K562 treated with DMSO at 1 percent for 4 hours (cell line): ENCODE measurements around the gene CENPT. TPM values are rescaled to one million over a fixed set of nuclear protein-coding genes. Genes with fewer than 3 reads are reported as not detected.

Experiments used
- total RNA-seq: library from RNA; unstranded; fragments of 300-600 nt; gene quantifications from 2 replicates; pipeline ENCODE4 v1.2.3, GENCODE V29; 2022; ENCODE audit not compliant: insufficient read depth

The CENPT gene, protein sequence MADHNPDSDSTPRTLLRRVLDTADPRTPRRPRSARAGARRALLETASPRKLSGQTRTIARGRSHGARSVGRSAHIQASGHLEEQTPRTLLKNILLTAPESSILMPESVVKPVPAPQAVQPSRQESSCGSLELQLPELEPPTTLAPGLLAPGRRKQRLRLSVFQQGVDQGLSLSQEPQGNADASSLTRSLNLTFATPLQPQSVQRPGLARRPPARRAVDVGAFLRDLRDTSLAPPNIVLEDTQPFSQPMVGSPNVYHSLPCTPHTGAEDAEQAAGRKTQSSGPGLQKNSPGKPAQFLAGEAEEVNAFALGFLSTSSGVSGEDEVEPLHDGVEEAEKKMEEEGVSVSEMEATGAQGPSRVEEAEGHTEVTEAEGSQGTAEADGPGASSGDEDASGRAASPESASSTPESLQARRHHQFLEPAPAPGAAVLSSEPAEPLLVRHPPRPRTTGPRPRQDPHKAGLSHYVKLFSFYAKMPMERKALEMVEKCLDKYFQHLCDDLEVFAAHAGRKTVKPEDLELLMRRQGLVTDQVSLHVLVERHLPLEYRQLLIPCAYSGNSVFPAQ
- total RNA-seq, result 48.7 and 59.8 TPM in 2 replicates

GRCh38 chr16:67847064-67847861, at the start of gene CENPT:
Gene CENPT, minus strand, starts transcription at chr16:67847693. Its CDS starts 13,834 bp downstream, at chr16:67833859.

DNA sequence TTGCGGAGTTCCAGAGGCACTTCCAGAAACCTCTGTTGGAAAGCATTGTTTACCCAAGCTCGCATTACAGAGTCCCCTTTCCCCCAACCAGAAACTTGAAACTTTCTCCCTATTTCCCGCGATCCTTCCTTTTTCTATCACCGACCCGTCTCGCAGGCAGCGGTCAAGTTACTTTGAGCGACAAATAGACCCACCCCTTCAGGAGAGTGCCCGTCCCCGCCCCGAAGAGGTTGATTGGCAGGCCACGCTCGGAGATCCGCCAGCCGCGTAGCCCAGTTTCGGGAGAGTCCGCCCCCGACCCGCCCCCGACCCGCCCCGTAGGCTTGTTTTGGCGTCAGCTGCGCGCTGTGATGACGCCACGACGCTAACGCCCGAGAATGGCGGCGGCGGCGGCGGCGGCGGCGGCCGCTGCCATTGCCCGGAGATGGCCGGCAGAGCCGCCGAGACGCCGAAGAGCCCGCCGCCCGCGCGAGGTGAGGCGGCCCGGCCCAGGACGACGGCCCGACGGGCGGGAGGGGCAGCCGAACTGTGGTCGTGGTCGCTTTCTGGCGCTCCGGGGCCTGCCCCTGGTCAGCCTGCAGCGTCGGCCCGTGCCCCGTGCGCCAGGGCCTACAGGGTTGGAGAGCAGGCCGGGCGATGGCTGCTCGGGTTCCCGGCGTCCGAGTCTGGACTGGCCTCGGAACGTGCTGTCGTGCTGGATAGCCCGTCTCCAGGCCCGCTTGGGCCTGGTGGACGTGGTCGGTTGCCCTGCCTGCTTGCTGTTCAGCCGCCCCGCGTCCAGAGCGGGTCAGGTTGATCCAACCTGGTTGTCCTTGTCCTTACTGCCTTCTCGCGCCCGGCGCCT, 45.6 kb upstream of the CENPT start, which contains the start of gene PSKH1:
Gene PSKH1 (plus strand): TSS at position 356 of the 844 bp plus-strand sequence. CDS start 15,496 bp downstream, outside the sequence.

GRCh38 chr16:67884684-67885083, 37.2 kb upstream of the CENPT start, which contains the start of gene NRN1L:
Gene NRN1L, plus strand, starts transcription at chr16:67884885. Its CDS starts 19 bp downstream, at chr16:67884904.

GRCh38 chr16:67872631-67873434, 25.3 kb upstream of the CENPT start, which contains the start of gene EDC4:
Gene EDC4, plus strand, starts transcription at chr16:67873052. Its CDS starts 210 bp downstream, at chr16:67873262.

DNA sequence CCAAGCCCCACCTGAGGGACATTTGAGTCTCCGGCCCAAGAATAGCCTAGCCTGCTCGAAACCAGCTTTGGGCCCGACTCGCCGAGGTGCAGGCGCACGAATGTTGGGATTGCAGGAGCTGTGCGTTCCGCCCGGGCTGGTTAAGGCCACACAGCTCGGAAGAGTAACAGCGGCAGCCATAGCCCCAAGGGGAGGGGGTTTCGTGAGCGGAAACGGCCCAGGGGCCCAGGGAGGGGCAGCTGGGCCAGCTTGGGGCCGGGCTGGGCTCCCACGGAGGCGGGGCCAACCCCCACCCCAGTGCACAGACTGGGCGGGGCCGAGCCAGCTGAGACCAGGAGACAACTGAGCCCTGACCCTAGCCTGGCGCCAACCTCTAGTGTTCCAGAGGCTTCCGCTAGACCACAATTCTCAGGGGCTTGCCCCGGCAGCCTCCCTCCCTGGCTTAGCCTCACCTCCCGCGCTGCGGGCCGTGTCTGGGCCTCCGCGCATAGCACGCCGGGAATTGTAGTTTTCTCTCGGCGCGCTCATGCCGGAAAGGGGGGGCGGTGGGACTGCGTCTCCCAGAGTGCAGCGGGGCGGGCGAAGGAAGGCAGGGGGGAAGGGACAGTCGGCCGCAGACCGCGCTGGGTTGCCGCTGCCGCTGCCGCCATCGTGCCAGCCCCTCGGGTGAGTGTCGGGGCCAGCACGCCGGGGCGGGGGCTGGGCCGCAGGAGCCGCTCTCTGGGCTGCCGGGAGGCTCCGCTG, 1.0 kb downstream of the CENPT start, which contains the start of gene NUTF2:
Gene NUTF2 (plus strand): TSS at position 614 of the 744 bp plus-strand sequence. CDS start 18,198 bp downstream, outside the sequence.

DNA sequence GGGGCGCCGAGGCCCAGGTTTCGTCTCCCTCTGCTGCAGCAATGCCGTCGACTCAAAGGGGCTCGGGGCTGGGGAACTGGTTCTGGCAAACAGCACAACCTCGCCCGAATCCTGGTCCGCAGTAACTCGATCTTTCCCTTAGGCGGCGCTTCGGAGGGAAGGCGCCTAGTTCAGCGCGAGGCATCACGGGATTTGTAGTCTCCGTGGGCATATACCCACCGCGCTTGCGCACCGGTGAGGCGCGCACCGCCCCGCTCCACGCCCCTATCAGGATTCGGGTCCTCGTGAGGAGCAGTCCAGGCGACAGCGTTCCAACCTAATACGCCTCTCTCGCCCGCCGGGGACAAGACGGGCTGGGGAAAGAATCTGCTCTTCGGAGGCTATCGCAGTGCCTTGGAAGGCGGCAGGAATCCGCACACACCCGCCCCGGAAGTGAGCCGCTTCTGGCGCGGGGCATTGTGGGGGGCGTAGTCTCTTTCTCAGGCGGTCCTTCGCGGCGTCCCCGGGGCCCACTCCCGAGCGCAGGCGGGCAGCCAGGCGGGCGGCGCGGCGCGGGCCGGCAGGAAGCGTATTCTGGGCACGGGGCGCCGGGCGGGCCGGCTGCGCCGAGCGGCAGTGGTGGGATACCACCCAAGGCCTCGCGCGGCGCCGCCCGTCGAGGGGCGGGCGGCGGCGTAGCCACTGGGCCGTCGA, 5.5 kb downstream of the CENPT start, which contains the start of gene THAP11:
Gene THAP11 (plus strand): TSS at position 505 of the 693 bp plus-strand sequence. CDS start 235 bp downstream, outside the sequence.

DNA sequence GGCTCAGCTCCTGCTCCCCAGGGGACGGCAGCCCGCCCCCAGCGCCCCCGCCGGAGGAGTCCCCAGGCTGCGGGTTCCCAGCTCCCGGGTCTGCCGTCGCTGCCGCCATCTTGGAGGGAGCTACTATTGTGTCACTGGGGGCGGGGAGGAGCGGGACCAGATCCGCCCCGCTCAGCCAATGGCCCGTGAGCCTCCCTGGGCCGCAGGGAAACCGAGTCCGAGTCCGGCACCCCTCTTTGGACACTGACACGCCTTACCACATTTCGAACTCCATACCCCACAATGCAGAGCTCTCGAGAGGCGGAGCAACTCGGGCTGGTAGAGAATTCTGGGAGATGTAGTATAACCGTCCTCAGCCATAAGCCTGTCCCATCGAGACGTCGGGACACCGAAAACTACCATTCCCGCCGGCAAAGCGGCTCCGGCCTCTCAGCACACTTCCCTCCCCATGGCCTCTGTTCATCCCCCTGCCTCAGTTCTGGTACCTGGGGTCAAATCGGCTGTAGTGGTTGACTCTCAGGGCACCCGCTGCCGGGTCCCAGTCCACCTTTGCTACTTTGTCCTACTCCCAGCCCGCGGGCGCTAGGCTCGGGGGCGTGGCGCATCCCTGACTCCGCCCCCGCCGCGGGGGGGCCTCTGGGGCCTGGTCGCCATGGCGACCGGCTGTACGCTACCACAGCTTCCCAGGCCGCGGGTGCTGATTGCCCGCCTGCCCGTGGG, 40.9 kb downstream of the CENPT start, which contains the start of the genes RANBP10 and TSNAXIP1:
Gene RANBP10 (minus strand): TSS at position 133 of the 720 bp plus-strand sequence. CDS start 24 bp downstream, at position 109.
Gene TSNAXIP1 (plus strand): TSS at position 462 of the 720 bp plus-strand sequence. CDS start 261 bp downstream, outside the sequence.

Other genes starting within 250 kb of the CENPT start
- gene CARMIL2, start 202.5 kb downstream of the CENPT start, total RNA-seq, result 1.4 and 3.7 TPM in 2 replicates
- 29.2 and 33.2 TPM in 2 replicates for gene ACD, start 187.4 kb downstream of the CENPT start, total RNA-seq
- 0.59 and 1.4 TPM in 2 replicates for gene PARD6A, start 186.7 kb downstream of the CENPT start, total RNA-seq
- gene ENKD1, start 180.9 kb downstream of the CENPT start, total RNA-seq, result 8.6 and 17.8 TPM in 2 replicates
- 1.3 TPM in 1 of 2 replicates, not detected in the other for gene C16orf86, start 180.9 kb downstream of the CENPT start, total RNA-seq
- gene GFOD2, start 128.4 kb downstream of the CENPT start, total RNA-seq, result 11.6 and 15.4 TPM in 2 replicates
- gene RANBP10, start 41.1 kb downstream of the CENPT start, total RNA-seq, result 16.0 and 17.3 TPM in 2 replicates
- gene TSNAXIP1, start 40.8 kb downstream of the CENPT start, total RNA-seq, result not detected in 2 replicates
- 30.6 and 38.0 TPM in 2 replicates for gene THAP11, start 5.4 kb downstream of the CENPT start, total RNA-seq
- 55.8 and 76.4 TPM in 2 replicates for gene NUTF2, start 760 bp downstream of the CENPT start, total RNA-seq
- gene EDC4, start 25.4 kb upstream of the CENPT start, total RNA-seq, result 65.6 and 82.6 TPM in 2 replicates
- gene NRN1L, start 37.2 kb upstream of the CENPT start, total RNA-seq, result 2.7 and 3.7 TPM in 2 replicates
- 26.3 and 27.7 TPM in 2 replicates for gene PSKH1, start 45.6 kb upstream of the CENPT start, total RNA-seq
- 1.2 and 2.2 TPM in 2 replicates for gene CTRL, start 84.2 kb upstream of the CENPT start, total RNA-seq
- gene PSMB10, start 89.2 kb upstream of the CENPT start, total RNA-seq, result 72.6 and 86.4 TPM in 2 replicates
- 4.0 and 9.4 TPM in 2 replicates for gene LCAT, start 96.4 kb upstream of the CENPT start, total RNA-seq
- 12.2 and 12.7 TPM in 2 replicates for gene SLC12A4, start 120.9 kb upstream of the CENPT start, total RNA-seq
- not detected in 2 replicates for gene DPEP3, start 132.8 kb upstream of the CENPT start, total RNA-seq
- gene DPEP2, start 151.8 kb upstream of the CENPT start, total RNA-seq, result 1.9 and 3.3 TPM in 2 replicates
- not detected in 2 replicates for gene DPEP2NB, start 168.2 kb upstream of the CENPT start, total RNA-seq
- gene DDX28, start 175.5 kb upstream of the CENPT start, total RNA-seq, result 7.1 and 7.7 TPM in 2 replicates
- 8.7 and 10.7 TPM in 2 replicates for gene DUS2, start 175.6 kb upstream of the CENPT start, total RNA-seq
- gene NFATC3, start 237.7 kb upstream of the CENPT start, total RNA-seq, result 24.7 and 30.6 TPM in 2 replicates